B cell (primary cell): ENCODE measurements around the gene MYBPHL.
"Not testable (repeated sequence)": the region's sequence is repeated elsewhere in the genome, so short reads cannot be mapped to it uniquely, and the experiment has no call there.

Source experiments
- EZH2 ChIP-seq: IDR thresholded peaks from 2 replicates; pipeline ENCODE4 v1.6.1; 2012; ENCODE audit warnings: borderline replicate concordance, low read depth, mild to moderate bottlenecking, moderate library complexity, low read length; ENCODE audit not compliant: insufficient read depth, poor library complexity, severe bottlenecking
- TF ChIP-seq, protein P1 (sequence below): fragments of 200-600 bp; IDR thresholded peaks from one replicate; pipeline ENCODE4 v1.8.0; 2022; ENCODE audit warnings: antibody characterized with exemption, mild to moderate bottlenecking

DNA sequence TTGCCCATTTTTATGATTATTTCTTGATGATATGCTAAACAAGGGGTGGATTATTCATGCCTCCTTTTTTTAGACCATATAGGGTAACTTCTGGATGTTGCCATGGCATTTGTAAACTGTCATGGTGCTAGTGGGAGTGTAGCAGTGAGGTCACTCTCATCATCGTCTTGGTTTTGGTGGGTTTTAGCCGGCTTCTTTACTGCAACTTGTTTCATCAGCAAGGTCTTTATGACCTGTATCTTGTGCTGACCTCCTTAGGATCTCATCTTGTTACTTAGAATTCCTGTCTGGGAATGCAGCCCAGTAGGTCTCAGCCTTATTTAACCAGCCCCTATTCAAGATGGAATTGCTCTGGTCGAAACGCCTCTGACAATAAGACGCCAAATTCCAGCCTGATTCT is 20.0 kb downstream of the MYBPHL start:
- TF ChIP-seq, protein P1, sequence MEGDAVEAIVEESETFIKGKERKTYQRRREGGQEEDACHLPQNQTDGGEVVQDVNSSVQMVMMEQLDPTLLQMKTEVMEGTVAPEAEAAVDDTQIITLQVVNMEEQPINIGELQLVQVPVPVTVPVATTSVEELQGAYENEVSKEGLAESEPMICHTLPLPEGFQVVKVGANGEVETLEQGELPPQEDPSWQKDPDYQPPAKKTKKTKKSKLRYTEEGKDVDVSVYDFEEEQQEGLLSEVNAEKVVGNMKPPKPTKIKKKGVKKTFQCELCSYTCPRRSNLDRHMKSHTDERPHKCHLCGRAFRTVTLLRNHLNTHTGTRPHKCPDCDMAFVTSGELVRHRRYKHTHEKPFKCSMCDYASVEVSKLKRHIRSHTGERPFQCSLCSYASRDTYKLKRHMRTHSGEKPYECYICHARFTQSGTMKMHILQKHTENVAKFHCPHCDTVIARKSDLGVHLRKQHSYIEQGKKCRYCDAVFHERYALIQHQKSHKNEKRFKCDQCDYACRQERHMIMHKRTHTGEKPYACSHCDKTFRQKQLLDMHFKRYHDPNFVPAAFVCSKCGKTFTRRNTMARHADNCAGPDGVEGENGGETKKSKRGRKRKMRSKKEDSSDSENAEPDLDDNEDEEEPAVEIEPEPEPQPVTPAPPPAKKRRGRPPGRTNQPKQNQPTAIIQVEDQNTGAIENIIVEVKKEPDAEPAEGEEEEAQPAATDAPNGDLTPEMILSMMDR, result not testable (repeated sequence)
- TF ChIP-seq EZH2, result not testable (repeated sequence)
